ENCODE results near the gene CCBE1. TPM values are rescaled to one million over a fixed set of nuclear protein-coding genes. Genes with fewer than 3 reads are reported as not detected.

The CCBE1 gene
- total RNA-seq, 1 donor from 2014 or later: 6.4 TPM

GRCh38 chr18:59619816-59620215 is 77.4 kb downstream of the CCBE1 start:
- Mint-ChIP-seq H3K4me3 (no peak overlapping the region), H3K9me3 (no peaks in the 10 kb centered on the region), H3K27me3 (ENCODE audit: insufficient read depth, low read depth) (peaks cover 5% of the 10 kb centered on the region), H3K36me3 (no peaks in the 10 kb centered on the region), H3K4me1 (peaks cover 8% of the 10 kb centered on the region), H3K27ac (no peak overlapping the region)
- no peak overlapping the region for H3K4me2 ChIP-seq
- H3K9ac ChIP-seq: no peak overlapping the region
- TF ChIP-seq EZH2 (IDR thresholded peaks at IDR 0.05) (no peak), CTCF (IDR thresholded peaks at IDR 0.05) (no peak), EZH2phosphoT487 (IDR thresholded peaks at IDR 0.05) (no peak)
- H2AFZ ChIP-seq (replicated peaks): peak overlapping the region; percentile 3
- H3K27ac ChIP-seq: no peak overlapping the region
- H3K9me3 ChIP-seq (ENCODE audit: low read depth): no peaks in the 10 kb centered on the region
- no peaks in the 10 kb centered on the region for H3F3A ChIP-seq (ENCODE audit: low read depth)
- H3K4me3 ChIP-seq: no peak overlapping the region
- H4K20me1 ChIP-seq (ENCODE audit: low read depth): no peaks in the 10 kb centered on the region
- H3K36me3 ChIP-seq: no peaks in the 10 kb centered on the region
- H3K4me1 ChIP-seq: peaks cover 5% of the 10 kb centered on the region
- DNase-seq (ENCODE audit: low spot score): peak; percentile 25
- H3K27me3 ChIP-seq: no peaks in the 10 kb centered on the region
- no peaks in the 10 kb centered on the region for H3K79me2 ChIP-seq (ENCODE audit: low read depth)

DNA sequence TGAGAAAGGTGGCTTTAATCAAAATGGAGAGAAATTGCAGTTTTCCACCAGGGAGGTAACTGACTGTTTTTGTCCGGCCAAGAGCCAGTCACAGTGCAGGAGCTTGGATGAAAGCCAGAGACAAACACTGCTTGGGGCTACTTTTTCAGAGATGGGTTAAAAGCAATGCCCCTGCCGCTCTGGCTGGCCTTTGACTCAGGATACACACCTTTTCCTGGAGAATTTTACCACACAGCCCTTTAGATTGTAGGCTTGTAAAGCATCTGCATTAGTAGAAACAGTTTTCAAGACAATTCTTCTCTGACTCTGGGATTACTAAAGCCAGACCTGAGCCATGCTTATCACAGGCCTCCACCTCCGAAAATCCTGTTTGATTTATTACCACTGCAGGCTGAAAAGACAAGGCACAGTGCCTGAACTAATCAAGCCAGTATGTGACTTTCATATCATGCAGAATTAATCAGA is 79.7 kb downstream of the CCBE1 start:
- Histone ChIP-seq H3K9ac (no peak overlapping the region), H3K4me3 (no peak overlapping the region), H3K4me2 (no peak overlapping the region), H3K27ac (no peak overlapping the region), H3F3A (ENCODE audit: low read depth) (no peaks in the 10 kb centered on the region), H3K9me3 (ENCODE audit: low read depth) (no peaks in the 10 kb centered on the region), H3K79me2 (ENCODE audit: low read depth) (no peaks in the 10 kb centered on the region), H3K4me1 (peaks cover 8% of the 10 kb centered on the region), H4K20me1 (ENCODE audit: low read depth) (no peaks in the 10 kb centered on the region), H2AFZ (replicated peaks) (no peak overlapping the region), H3K27me3 (no peaks in the 10 kb centered on the region), H3K36me3 (no peaks in the 10 kb centered on the region)
- H3K4me1 Mint-ChIP-seq: peaks cover 5% of the 10 kb centered on the region
- TF ChIP-seq EZH2 (IDR thresholded peaks at IDR 0.05) (no peak), CTCF (IDR thresholded peaks at IDR 0.05) (no peak), EZH2phosphoT487 (IDR thresholded peaks at IDR 0.05) (no peak)
- no peak overlapping the region for H3K4me3 Mint-ChIP-seq
- no peaks in the 10 kb centered on the region for H3K36me3 Mint-ChIP-seq
- no peaks in the 10 kb centered on the region for H3K9me3 Mint-ChIP-seq
- no peak for DNase-seq (ENCODE audit: low spot score)
- peaks cover 6% of the 10 kb centered on the region for H3K27me3 Mint-ChIP-seq (ENCODE audit: insufficient read depth, low read depth)
- no peak overlapping the region for H3K27ac Mint-ChIP-seq

GRCh38 chr18:59616501-59616900 is 80.7 kb downstream of the CCBE1 start:
- Mint-ChIP-seq H3K4me3 (no peak overlapping the region), H3K9me3 (no peaks in the 10 kb centered on the region), H3K36me3 (no peaks in the 10 kb centered on the region), H3K27ac (no peak overlapping the region), H3K4me1 (peaks cover 5% of the 10 kb centered on the region), H3K27me3 (ENCODE audit: insufficient read depth, low read depth) (peaks cover 6% of the 10 kb centered on the region)
- H4K20me1 ChIP-seq (ENCODE audit: low read depth): no peaks in the 10 kb centered on the region
- no peak overlapping the region for H3K4me2 ChIP-seq
- H3K27ac ChIP-seq: no peak overlapping the region
- no peak for DNase-seq (ENCODE audit: low spot score)
- H3K36me3 ChIP-seq: no peaks in the 10 kb centered on the region
- H3F3A ChIP-seq (ENCODE audit: low read depth): no peaks in the 10 kb centered on the region
- no peak overlapping the region for H2AFZ ChIP-seq (replicated peaks)
- TF ChIP-seq EZH2phosphoT487 (IDR thresholded peaks at IDR 0.05) (no peak), CTCF (IDR thresholded peaks at IDR 0.05) (no peak), EZH2 (IDR thresholded peaks at IDR 0.05) (no peak)
- no peaks in the 10 kb centered on the region for H3K9me3 ChIP-seq (ENCODE audit: low read depth)
- H3K4me1 ChIP-seq: peaks cover 12% of the 10 kb centered on the region
- no peak overlapping the region for H3K4me3 ChIP-seq
- H3K79me2 ChIP-seq (ENCODE audit: low read depth): no peaks in the 10 kb centered on the region
- H3K9ac ChIP-seq: no peak overlapping the region
- H3K27me3 ChIP-seq: no peaks in the 10 kb centered on the region

Data from neural progenitor cell (in vitro differentiated cells).